ENCODE data around the gene LRRC2.

- TF ChIP-seq CTCF (IDR thresholded peaks at IDR 0.05), result no peak
- no peak for TF ChIP-seq POLR2A (IDR thresholded peaks at IDR 0.05)
Measured at GRCh38 chr3:46520531-46520930, 45.6 kb downstream of the LRRC2 start.
